DOHH2 (cell line): ENCODE data around the gene DOCK1.

ENCODE experiments used
- EZH2phosphoT487 ChIP-seq: fragments of 200-600 bp; sonication (generic); IDR thresholded peaks from 2 replicates; pipeline ENCODE4 v1.6.1; 2017; ENCODE audit warnings: borderline replicate concordance, mild to moderate bottlenecking, antibody characterized with exemption, low read length, moderate library complexity, mixed read lengths
- TF ChIP-seq, protein P1 (sequence below): fragments of 200-600 bp; sonication (generic); IDR thresholded peaks from one replicate; pipeline ENCODE4 v1.5.1; 2014; ENCODE audit warnings: antibody characterized with exemption, mild to moderate bottlenecking, low read depth, low read length; ENCODE audit not compliant: poor library complexity, severe bottlenecking

DNA sequence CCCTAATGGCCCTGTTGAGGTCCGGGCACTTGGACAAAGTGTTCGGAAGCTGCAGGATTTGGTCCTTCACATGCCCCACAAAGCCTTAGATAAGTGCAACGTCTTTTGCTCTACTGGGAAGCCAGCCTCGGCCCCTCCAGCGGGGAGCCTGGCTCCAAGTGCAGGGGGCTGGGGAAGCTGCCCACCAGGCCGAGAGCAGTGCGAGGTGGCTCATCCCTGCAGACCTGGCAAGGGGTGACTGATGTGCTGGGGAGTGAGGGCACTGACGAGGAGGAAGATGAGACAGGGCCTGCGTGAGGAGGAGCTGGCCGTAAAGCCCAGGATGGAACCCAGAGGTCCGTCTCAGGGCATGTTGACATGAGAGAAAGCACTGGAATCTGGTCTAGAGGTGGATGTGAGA, 508.1 kb downstream of the DOCK1 start:
- TF ChIP-seq, protein P1, sequence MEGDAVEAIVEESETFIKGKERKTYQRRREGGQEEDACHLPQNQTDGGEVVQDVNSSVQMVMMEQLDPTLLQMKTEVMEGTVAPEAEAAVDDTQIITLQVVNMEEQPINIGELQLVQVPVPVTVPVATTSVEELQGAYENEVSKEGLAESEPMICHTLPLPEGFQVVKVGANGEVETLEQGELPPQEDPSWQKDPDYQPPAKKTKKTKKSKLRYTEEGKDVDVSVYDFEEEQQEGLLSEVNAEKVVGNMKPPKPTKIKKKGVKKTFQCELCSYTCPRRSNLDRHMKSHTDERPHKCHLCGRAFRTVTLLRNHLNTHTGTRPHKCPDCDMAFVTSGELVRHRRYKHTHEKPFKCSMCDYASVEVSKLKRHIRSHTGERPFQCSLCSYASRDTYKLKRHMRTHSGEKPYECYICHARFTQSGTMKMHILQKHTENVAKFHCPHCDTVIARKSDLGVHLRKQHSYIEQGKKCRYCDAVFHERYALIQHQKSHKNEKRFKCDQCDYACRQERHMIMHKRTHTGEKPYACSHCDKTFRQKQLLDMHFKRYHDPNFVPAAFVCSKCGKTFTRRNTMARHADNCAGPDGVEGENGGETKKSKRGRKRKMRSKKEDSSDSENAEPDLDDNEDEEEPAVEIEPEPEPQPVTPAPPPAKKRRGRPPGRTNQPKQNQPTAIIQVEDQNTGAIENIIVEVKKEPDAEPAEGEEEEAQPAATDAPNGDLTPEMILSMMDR = no peak
- TF ChIP-seq EZH2phosphoT487 = no peak
